GM18505 (cell line): ENCODE data around the gene HSPA12A.

Source experiments
- ATAC-seq: cut with Tn5 transposase; IDR thresholded peaks from one replicate; pipeline ENCODE4 v1.9.1; 2021; ENCODE audit not compliant: unreplicated experiment
- POLR2A ChIP-seq: IDR thresholded peaks from 4 replicates; pipeline ENCODE4 v1.6.1; 2011; ENCODE audit warnings: borderline replicate concordance; ENCODE audit not compliant: insufficient read depth, insufficient read length; ENCODE audit errors: extremely low read depth

The HSPA12A gene

DNA sequence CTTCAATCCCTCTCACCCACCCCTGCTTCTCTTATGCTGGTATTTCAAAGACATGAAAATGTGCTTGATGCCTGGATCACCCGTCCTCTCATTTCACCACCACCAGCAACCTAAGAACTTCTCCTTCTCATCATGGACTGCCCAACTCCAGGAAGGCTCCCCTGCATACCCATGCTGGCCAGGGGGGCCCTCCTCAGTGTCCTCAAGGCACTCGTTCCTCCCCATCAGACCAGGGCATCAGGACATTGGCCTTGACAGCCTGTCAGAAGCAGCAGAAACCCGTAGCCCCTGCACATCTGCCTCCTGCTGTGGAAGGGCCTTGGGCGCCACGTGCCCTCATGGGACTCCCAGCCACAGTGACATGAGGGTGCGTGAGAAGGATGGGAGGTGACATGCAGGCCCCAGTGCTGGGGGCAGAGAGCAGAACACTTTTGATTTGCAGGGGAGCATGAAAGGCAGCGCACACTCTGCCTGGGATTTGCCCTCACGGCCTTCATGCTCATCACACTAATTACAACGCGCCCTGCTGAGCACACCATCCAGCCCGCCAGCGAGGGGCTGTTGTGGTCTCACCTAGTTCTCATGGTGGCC is 1.9 kb upstream of the HSPA12A start:
- no peak for ATAC-seq

DNA sequence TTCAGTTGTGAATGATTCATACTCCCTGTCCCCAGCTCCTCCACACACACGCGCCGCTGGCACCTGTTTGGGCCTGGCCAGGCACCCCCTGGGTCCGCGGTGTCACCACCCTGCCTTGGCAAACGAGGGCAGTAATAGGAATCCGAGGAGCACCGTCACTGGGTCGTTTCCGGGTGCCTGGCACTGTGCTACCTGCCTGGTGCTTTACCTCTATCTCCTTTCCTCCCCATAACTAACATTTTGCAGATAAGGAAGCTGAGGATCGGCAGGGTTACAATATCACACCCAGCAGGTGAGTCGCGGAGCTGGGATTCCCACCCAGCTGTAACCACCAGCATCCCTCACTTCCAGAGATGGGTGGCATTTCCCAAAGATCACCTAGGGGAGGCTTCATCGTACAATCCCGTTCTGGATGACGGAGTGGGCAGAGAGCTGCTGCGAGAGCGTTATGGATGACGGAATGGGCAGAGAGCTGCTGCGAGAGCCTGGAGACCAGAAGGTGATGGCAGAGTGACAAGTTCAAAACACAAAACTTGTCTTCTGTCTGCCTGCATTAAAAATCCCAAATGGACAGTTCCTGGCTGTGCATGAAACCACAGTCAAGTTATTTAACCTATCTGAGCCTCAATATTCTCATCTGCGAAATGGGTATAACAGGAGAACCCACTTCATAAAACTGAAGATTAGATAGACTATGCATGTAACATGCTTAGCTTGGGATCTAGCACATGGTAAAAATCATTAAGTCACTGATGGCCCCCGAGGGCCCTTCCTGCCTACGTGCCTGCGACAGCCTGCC is 1.1 kb upstream of the HSPA12A start:
- TF ChIP-seq POLR2A = no peak
- ATAC-seq = no peak

More for the DNA sequence above, 1.9 kb upstream of the HSPA12A start:
- TF ChIP-seq POLR2A = no peak

DNA sequence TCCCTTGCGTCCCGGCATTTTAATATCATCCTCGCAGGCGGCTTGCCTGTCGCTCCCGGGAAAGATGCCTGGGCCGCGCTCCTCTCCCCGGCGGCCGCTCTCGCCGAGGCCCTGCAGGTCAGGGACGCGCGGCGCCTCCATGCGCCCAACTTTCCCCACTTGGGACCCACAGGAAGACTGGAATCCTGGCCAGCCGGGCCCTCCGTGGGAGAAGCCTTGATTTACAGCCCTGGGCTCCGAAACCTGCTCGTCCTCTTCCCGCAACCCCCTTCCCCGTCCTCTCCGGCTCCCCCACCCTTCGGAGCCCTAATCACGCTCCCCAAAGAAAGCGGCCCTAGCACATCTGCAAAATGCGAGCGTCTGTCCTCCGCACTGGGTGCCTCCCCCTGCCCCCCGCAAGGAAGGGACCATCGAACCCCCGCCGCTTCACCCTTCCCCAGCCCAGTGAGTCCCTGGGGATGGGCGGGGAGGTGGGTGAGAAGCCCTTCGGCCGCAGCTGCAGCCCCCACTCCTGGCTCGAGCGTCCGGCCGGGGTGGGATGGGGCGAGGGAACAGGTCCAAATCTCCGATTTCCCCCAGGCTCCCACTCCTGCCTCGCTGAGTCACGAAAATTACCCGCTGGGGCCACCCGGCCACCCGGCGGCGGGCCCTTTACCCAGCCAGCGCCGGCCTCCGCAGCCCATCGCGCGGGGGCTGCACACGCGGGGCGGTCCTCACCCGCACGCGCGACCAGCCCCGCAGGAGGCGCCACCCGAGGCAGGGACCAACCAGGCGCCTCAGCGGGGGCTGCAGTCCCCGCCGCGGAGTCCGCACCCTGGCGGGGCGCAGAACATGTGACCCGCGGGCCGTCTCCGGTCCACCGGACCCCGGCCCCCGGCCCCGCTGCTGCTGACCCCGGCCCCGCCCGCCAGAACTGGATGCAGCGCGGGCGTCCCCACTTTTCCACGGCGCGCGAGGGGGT is 695 bp downstream of the HSPA12A start:
- peak; percentile 10 for ATAC-seq
- no peak for TF ChIP-seq POLR2A

DNA sequence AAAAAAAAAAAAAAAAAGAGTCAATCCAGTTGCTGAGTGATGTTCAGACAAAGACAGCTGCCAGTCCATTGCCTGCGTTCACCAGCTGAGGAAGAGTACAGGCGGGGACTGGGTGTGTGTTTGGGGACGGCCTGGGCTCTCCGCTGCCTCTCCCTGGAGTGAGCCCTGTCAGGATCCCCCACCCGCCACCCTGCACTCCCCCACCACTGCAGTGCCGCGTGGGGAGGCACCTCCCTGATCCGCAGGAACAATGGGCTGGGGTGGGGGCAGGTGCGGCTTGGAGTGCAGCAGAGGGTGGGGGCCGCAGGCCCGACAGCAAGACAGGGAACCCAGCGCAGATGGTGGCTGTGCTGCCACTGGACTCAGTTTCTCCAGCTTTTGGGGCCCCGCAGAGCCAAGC is 1.4 kb downstream of the HSPA12A start:
- ATAC-seq = no peak
- TF ChIP-seq POLR2A = no peak

DNA sequence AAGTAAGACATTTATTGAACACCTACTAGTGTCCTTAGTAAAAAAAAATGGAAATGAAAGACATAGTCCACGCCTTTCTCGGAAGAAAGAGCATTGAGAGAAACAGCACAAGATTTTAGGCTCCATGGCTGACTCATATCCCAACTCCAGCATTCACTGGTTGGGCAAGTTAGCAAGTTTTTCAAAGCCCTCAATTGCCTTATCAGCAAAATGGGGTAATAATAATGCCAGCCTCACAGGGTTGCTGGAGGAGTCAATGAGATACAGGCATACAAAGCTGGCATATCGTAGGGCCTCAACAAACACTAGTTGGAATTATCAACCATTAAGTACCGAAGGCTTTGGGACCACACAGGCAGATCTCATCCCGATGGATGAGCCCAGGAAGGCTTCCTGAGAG is 4.0 kb downstream of the HSPA12A start:
- ATAC-seq = no peak
- no peak for TF ChIP-seq POLR2A

DNA sequence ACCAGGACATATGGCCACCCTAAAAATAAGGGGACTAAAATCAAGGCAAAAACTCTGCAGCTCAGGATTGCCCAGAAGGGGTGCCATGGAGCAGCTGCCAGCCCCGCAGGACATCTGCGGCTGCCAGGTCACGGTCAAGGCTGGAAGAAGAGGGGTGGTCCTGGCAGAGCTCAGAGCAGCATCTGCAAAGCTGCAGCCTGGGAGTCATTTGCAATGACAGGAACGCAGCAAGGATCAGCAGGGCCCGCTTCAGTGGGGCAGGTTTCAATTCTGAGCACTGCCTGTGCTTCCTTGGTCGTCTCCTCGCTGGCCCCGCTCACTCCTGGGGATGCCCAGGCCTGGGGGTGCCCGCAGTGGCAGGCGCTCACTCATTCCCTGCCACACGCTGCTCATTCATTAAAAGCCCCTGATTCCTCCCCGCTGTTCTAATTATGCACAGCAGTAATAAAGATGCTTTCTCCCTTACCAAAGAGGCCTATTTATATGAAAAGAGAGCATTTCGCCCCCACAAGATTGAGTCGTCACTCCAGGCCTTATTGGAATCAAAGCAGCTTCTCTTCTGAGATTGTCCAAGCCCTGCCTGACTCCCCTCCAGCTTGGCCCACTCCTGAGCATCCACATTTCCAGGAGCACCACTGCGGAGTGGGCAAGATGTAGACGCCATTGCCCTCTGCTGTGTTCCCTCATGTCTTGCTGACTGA is 4.6 kb downstream of the HSPA12A start:
- no peak for ATAC-seq
- TF ChIP-seq POLR2A = no peak

DNA sequence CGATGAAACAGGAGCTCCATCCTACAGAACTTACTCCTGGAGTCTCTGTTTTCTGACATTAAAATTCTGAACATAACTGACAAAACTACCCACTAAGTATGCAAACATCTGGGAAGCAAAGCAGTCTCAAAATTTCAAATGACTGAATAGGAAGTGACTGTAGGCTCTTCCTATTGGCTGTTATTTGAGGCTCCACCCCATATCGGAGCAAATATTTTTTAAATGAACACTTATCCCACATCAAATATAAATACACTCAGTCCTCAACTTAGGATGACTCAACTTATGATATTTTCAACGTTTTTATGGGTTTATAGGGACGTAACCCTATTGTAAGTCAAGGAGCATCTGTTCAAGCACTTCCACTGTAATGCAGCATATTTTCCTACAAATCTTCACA is 8.8 kb downstream of the HSPA12A start:
- TF ChIP-seq POLR2A = no peak
- no peak for ATAC-seq

DNA sequence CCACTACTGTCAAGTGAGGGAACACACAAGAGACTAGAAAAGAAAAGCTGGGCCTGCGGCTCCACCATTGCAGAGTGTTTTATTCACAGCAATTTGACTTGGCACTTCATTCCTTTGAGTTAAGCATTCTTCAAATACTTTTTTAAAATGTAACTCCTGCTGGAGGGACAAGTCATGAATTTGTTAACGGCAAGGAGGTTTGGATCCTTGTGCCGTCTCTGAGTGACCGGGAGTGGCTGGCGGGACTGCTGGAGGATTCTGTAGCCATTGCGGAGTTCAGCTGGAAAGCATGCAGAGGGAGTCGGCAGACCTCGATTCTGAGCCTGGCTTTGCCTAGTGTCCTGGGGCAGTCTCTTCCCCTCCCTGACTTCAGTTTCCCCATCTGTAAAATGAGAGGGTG is 9.8 kb downstream of the HSPA12A start:
- TF ChIP-seq POLR2A = no peak
- ATAC-seq = no peak

DNA sequence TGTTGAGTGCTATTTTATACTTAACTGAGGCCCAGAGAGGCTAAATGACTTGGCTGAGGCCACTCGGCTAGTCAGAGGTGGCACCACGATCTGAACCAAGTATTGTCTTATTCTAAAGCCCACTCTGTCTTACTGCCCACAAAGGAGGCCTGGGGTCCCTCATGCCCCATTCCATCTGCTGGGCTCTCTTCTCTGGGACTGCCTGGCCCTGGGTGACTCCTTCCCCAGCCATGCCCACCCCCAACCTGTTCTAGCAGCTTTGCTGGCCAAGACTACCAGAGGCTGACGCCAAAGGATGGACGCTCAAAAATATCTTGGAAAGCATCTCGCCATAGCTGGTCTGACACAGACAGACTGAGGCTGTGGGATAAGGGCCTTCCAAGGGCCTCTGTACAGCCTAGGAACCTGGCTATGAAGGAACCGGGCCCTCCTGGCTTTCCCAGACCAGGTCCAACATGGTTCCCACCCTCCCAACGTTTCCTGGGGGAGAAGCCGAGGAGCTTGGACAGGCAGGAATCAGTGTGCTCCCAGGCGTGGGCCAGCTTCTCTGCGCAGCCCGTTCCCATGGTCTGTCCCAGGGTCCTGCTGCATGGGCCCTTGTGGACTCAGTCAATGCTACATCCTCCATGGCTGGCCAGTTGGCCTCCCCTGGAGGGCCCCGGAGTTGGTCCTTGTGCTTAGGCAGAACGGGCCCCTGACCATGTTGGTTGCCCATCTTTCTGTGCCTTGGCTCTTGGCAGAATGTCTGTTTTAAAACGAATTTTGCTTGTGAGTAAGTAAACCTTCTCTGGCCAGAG is 11.7 kb downstream of the HSPA12A start:
- no peak for ATAC-seq
- TF ChIP-seq POLR2A = no peak

DNA sequence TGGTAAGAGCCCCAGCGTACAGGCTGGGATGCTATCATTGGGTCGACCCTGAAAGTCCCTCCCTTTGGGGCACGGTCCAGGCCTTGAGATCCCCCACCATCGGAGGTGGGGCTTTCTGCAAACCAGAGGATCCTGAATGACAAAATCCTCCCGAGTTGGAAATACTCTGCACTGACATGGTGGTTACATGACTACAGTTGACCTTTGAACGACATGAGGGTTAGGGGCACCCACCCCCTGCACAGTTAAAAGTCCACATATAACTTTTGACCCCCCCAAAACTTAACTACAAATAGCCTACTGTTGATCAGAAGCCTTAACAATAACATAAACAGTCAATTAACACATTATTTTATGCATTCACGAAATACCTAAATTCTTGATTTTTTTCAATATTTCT is 13.1 kb downstream of the HSPA12A start:
- ATAC-seq = no peak
- no peak for TF ChIP-seq POLR2A

DNA sequence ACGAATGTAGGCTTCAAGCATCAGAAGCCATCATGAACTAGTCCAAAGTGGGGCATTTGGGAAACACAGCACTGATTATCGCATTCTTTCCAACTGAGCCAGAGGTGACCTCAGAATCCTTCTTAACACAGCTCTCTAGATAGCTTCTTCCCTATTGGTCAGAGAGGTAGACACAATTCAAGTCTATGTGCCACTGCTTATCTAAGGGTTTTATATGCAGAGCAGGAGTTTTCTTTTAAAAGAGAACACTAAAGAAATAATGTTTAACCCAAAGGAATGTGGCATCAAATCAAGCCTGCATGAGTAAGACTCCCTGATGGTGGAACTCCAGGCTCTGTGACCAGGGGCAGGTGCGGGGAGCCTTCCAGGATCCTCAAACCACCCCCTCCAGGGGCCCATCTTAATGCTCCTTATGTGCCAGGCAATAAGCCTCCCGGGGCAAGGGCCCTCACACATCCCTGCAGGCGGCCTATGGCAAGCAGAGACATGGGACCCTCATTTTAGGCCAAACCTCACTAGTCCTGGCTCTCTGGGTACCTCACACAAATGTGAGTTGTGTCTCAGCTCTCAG is 13.8 kb downstream of the HSPA12A start:
- TF ChIP-seq POLR2A = no peak
- ATAC-seq = no peak
